MCF 10A (cell line): ENCODE data around the gene NCOR1. TPM values are rescaled to one million over a fixed set of nuclear protein-coding genes. Genes with fewer than 3 reads are reported as not detected.
A peak's percentile ranks its signal among the peaks of the same experiment; 100 is the strongest.

Experiments used
- BruUV-seq: library from RNA; stranded (reverse); fragments of 400-500 nt; replicated peaks from 2 replicates; lab custom pipeline; 2021; lab: Mats Ljungman, UMichigan
- CTCF ChIA-PET: fragments of 300-600 bp; sonication (Branson Sonifier 250); formaldehyde crosslinking; extraction: SDS; loops from one replicate; lab custom pipeline; 2021; ENCODE audit warnings: antibody characterized with exemption, inconsistent platforms; lab: Yijun Ruan, JAX
- POLR2A ChIA-PET: fragments of 300-600, 350-650 bp; sonication (Branson Sonifier 250); formaldehyde crosslinking; extraction: SDS; loops from one replicate; lab custom pipeline; 2020; ENCODE audit warnings: antibody characterized with exemption, inconsistent platforms; lab: Yijun Ruan, JAX
- DNase-seq: peaks from one replicate; pipeline ENCODE4 v3.0.0-alpha.2; 2018; ENCODE audit not compliant: unreplicated experiment
- H3K27ac Mint-ChIP-seq: one replicate; pipeline ENCODE4 v1.8.0; 2022; ENCODE audit warnings: mild to moderate bottlenecking, low read depth, mixed read lengths; ENCODE audit not compliant: unreplicated experiment
- H3K27me3 Mint-ChIP-seq: one replicate; pipeline ENCODE4 v1.8.0; 2022; ENCODE audit warnings: mixed read lengths; ENCODE audit not compliant: insufficient read depth, unreplicated experiment
- H3K36me3 Mint-ChIP-seq: one replicate; pipeline ENCODE4 v1.8.0; 2022; ENCODE audit warnings: mild to moderate bottlenecking, moderate library complexity, mixed read lengths; ENCODE audit not compliant: insufficient read depth, unreplicated experiment
- H3K4me1 Mint-ChIP-seq: one replicate; pipeline ENCODE4 v1.8.0; 2022; ENCODE audit warnings: mixed read lengths; ENCODE audit not compliant: insufficient read depth, unreplicated experiment
- H3K4me3 Mint-ChIP-seq: one replicate; pipeline ENCODE4 v1.8.0; 2022; ENCODE audit warnings: mild to moderate bottlenecking, moderate library complexity, mixed read lengths; ENCODE audit not compliant: unreplicated experiment
- H3K9me3 Mint-ChIP-seq: one replicate; pipeline ENCODE4 v1.8.0; 2022; ENCODE audit warnings: mixed read lengths; ENCODE audit not compliant: unreplicated experiment
- CTCF ChIP-seq: fragments of 200-600 bp; IDR thresholded peaks from one replicate; pipeline ENCODE4 v1.8.0; 2022; ENCODE audit warnings: antibody characterized with exemption, mild to moderate bottlenecking; ENCODE audit not compliant: unreplicated experiment
- intact Hi-C: fragments of 100-400 bp; cut with micrococcal nuclease; formaldehyde crosslinking; loops from 2 replicates; pipeline ENCODE4 v1.14.1; 2022
- total RNA-seq: library from RNA; stranded (reverse); gene quantifications from 2 replicates; pipeline ENCODE4 v1.2.3, GENCODE V29; 2022

NCOR1 gene
- total RNA-seq, 1 experiment from 2014 or later = 138 TPM

- ChIA-PET POLR2A (interaction anchor here (0.7 to 1.0 kb wide), 2 partner anchors 25 to 39 kb away, joined by 3 read pairs; no protein-coding TSS in a partner anchor), CTCF (no interaction called here)
- DNase-seq = no peak
- H3K36me3 Mint-ChIP-seq = peaks cover 92% of the 10 kb centered on the region
- no peaks in the 10 kb centered on the region for H3K9me3 Mint-ChIP-seq
- no peak for TF ChIP-seq CTCF
- no TSS peak for BruUV-seq
- H3K27ac Mint-ChIP-seq = peak overlapping the region; percentile 59
- H3K4me3 Mint-ChIP-seq = no peak overlapping the region
- no peaks in the 10 kb centered on the region for H3K4me1 Mint-ChIP-seq
- intact Hi-C loops = no loop called here
- no peaks in the 10 kb centered on the region for H3K27me3 Mint-ChIP-seq
These were observed 162.8 kb downstream of the NCOR1 start for GRCh38 chr17:16052486-16052885.

- BruUV-seq = no TSS peak
- Mint-ChIP-seq H3K4me1 (no peaks in the 10 kb centered on the region), H3K36me3 (peaks cover 92% of the 10 kb centered on the region), H3K4me3 (no peak overlapping the region), H3K27ac (no peak overlapping the region), H3K27me3 (no peaks in the 10 kb centered on the region), H3K9me3 (no peaks in the 10 kb centered on the region)
- CTCF ChIA-PET = interaction anchor here (0.6 kb wide), 1 partner anchor 20 kb away, joined by 4 read pairs; no protein-coding TSS in a partner anchor
- POLR2A ChIA-PET = no interaction called here
- TF ChIP-seq CTCF = no peak
- DNase-seq = no peak
- intact Hi-C loops = no loop called here
These were observed 164.5 kb downstream of the NCOR1 start for GRCh38 chr17:16050844-16051243.

GRCh38 chr17:16048811-16049449 is 166.4 kb downstream of the NCOR1 start:
- Mint-ChIP-seq H3K4me3 (no peak overlapping the region), H3K36me3 (peaks cover 92% of the 10 kb centered on the region), H3K4me1 (no peaks in the 10 kb centered on the region), H3K27ac (no peak overlapping the region), H3K27me3 (no peaks in the 10 kb centered on the region), H3K9me3 (no peaks in the 10 kb centered on the region)
- intact Hi-C loops = no loop called here
- no TSS peak for BruUV-seq
- ChIA-PET POLR2A (interaction anchor here (1.3 kb wide), 1 partner anchor 10 kb away, joined by 3 read pairs; no protein-coding TSS in a partner anchor), CTCF (no interaction called here)
- TF ChIP-seq CTCF = no peak
- DNase-seq = no peak

GRCh38 chr17:16046966-16047365 is 168.4 kb downstream of the NCOR1 start:
- BruUV-seq = no TSS peak
- Mint-ChIP-seq H3K36me3 (peaks cover 89% of the 10 kb centered on the region), H3K4me1 (peaks cover 6% of the 10 kb centered on the region), H3K9me3 (no peaks in the 10 kb centered on the region), H3K27me3 (no peaks in the 10 kb centered on the region), H3K4me3 (no peak overlapping the region), H3K27ac (no peak overlapping the region)
- no peak for DNase-seq
- CTCF ChIA-PET = interaction anchor here (0.9 to 1.4 kb wide), 3 partner anchors 11 to 19 kb away, joined by 3 to 4 read pairs (median 4); no protein-coding TSS in a partner anchor
- TF ChIP-seq CTCF = no peak
- intact Hi-C loops = no loop called here
- POLR2A ChIA-PET = interaction anchor here (1.1 to 1.5 kb wide), 3 partner anchors 9 to 15 kb away, joined by 3 read pairs; no protein-coding TSS in a partner anchor
